Colonic mucosa (tissue), 4 donors: ENCODE measurements around the gene DUSP2. TPM values are rescaled to one million over a fixed set of nuclear protein-coding genes. Genes with fewer than 3 reads are reported as not detected.

ENCODE experiments used
- DNase-seq: peaks from one replicate; pipeline ENCODE4 v3.0.0-alpha.2; 2020
- H3K27ac ChIP-seq: fragments of 200-600 bp; one replicate; pipeline ENCODE4 v1.8.0; 2021
- H3K27me3 ChIP-seq: fragments of 200-600 bp; one replicate; pipeline ENCODE4 v1.8.0; 2021
- H3K36me3 ChIP-seq: fragments of 200-600 bp; one replicate; pipeline ENCODE4 v1.8.0; 2021
- H3K4me1 ChIP-seq: fragments of 200-600 bp; one replicate; pipeline ENCODE4 v1.8.0; 2021; ENCODE audit warnings: mild to moderate bottlenecking
- H3K4me3 ChIP-seq: fragments of 200-600 bp; one replicate; pipeline ENCODE4 v1.8.0; 2021
- H3K9ac ChIP-seq, 2 donors: one replicate each; pipeline ENCODE4 v1.7.0; 2013; ENCODE audit warnings: control low read depth in 2 of 2, low read depth in 2 of 2, low read length in 2 of 2
- H3K9me3 ChIP-seq: fragments of 200-600 bp; one replicate; pipeline ENCODE4 v1.8.0; 2021
- CTCF ChIP-seq: fragments of 200-600 bp; IDR thresholded peaks from one replicate; pipeline ENCODE4 v1.8.0; 2022; ENCODE audit warnings: antibody characterized with exemption, mild to moderate bottlenecking
- intact Hi-C: fragments of 100-400 bp; cut with DNase I; formaldehyde crosslinking; loops from one replicate; pipeline ENCODE4 v1.14.1; 2022
- total RNA-seq, 2 donors: library from RNA; stranded (reverse); fragmentation: NEBNext Ultra II Directional in 1 of 2; extraction: Animal tissue kit (Norgen Biotek cat#: 25700) in 1 of 2; gene quantifications; one replicate each; pipeline ENCODE4 v1.2.1, GENCODE V29; 2021
- donor health status: healthy.
- donor health status: DM: no; HTN: no; CAD: no.
- donor health status: DM: no; HTN: no; CAD: no.

The DUSP2 gene
- total RNA-seq, 2 donors from 2014 or later, result 1.6 to 5.1 TPM

DNA sequence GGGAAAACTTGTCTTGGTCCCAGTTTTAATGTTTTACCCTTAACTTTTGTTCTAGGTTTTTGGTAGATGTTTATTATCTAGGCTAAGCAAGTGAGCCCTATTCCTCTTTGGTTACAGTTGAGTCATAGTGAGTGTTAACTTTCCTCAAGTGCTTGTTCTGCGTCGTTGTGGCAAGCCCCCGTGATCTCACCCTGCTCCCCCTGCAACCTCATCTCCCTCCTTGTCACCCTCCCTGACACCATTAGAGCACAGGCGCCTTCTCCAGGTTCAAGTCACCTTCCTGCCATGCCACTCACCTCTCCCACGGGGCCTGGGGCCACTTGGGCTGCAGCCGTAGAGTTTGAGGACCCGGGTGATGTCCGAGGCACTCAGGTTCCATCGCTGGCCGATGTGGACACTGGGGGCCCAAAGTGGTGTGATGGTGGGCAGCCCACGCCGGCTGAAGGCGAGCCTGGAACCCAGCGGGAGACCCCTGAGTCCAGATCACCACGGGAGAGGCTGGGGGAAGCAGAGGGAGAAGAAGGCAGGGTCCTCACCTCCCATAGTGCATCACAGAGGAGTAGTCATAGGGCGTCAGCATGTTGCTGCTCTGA, 15.6 kb downstream of the DUSP2 start:
- Histone ChIP-seq H3K4me3 (no peak overlapping the region), H3K9ac (no peak overlapping the region), H3K27me3 (no peaks in the 10 kb centered on the region), H3K9me3 (no peaks in the 10 kb centered on the region), H3K27ac (no peak overlapping the region), H3K4me1 (no peaks in the 10 kb centered on the region), H3K36me3 (no peaks in the 10 kb centered on the region)
- intact Hi-C loops, result no loop called here
- no peak for DNase-seq
- no peak for TF ChIP-seq CTCF

DNA sequence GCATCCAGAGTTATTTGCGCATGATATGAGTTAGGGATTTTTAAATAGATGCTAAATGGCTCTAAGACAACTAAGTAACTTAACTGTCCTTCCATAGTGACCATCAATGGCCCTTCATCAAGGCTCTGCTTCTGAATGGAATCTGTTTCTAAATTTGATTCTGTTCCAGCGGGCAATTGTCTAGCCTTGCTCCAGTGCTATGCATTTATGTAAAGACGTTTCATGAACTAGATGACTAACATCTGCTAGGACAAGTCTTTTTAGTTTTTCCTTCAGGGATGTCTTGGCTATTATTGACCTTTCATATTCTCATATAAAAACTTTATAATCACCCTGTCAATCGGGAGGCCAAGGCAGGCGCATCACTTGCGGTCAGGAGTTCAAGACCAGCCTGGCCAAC, 16.8 kb downstream of the DUSP2 start:
- intact Hi-C loops, result no loop called here
- no peak for TF ChIP-seq CTCF
- Histone ChIP-seq H3K27ac (no peak overlapping the region), H3K36me3 (no peaks in the 10 kb centered on the region), H3K27me3 (no peaks in the 10 kb centered on the region), H3K4me3 (no peak overlapping the region), H3K9ac (no peak overlapping the region), H3K4me1 (no peaks in the 10 kb centered on the region), H3K9me3 (no peaks in the 10 kb centered on the region)
- DNase-seq, result no peak

DNA sequence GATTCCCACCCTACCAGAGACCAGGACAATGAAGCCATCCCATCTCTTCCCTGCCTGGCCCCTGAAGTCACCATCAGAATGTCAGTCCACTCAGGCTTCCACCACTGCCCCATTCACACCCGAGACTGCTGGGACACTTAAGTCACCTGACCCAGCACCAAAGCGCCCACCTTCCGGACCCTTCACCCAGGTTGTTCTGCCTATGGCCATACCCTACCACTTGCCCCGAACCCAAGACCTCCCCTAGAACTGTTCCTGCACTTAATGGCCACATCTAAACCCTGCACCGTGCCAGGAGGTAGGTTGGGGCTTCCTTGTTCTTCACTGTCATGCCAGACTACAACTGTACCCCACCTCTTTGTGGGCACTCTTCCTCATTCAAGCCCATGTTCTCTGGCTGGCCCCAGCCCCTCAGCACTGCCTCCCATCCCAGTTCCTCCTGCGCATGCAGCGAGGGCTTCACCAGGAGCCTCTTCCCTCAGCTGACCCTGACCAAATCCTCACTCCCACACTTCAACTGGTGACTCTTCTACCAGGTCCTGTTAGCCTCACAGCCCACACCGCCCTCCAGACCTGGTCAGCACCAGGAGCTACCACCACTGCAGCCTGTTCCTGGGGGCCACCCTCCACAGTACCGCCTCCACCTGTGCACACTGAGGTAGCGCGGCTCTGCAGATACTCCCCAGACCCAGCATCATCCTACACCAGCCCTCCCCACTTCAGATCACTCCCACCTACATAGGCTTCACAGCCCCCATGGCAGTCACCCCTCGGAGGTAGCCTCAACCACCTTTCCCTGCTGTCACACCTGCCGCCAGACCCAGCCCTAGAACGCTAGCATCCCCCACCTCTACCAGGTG, 20.6 kb downstream of the DUSP2 start:
- Histone ChIP-seq H3K27me3 (no peaks in the 10 kb centered on the region), H3K27ac (no peak overlapping the region), H3K9me3 (no peaks in the 10 kb centered on the region), H3K36me3 (no peaks in the 10 kb centered on the region), H3K9ac (no peak overlapping the region), H3K4me3 (no peak overlapping the region), H3K4me1 (no peaks in the 10 kb centered on the region)
- DNase-seq, result no peak
- TF ChIP-seq CTCF, result no peak
- intact Hi-C loops, result no loop called here

- no peaks in the 10 kb centered on the region for H3K27me3 ChIP-seq
- DNase-seq, result no peak
- no peak for TF ChIP-seq CTCF
These were observed 21.3 kb downstream of the DUSP2 start for GRCh38 chr2:96123936-96124335.

DNA sequence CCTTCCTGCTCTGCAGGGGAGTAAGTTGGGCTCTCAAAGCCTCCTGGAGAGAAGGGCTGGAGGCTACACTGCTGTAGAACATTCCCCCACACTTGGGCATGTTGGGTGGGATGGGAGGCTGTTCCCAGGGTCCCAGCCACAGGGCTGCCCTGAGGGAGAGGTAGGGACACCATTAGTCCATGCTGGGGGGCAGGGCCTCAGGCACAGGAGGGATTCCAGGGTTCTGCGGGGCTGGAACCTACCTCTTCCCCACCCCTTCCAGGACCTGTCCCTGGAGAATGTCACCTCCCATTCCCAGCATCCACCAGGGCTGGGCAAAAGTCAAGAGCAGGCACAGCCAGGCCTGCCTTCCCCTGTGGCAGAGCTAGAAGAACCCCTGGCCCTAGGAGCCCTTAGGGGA, 21.9 kb downstream of the DUSP2 start:
- no peak for TF ChIP-seq CTCF
- no peak for DNase-seq
- no peak overlapping the region for H3K27ac ChIP-seq
- no peak overlapping the region for H3K9ac ChIP-seq
- intact Hi-C loops, result no loop called here
- H3K4me1 ChIP-seq, result no peaks in the 10 kb centered on the region
- no peaks in the 10 kb centered on the region for H3K27me3 ChIP-seq
- H3K4me3 ChIP-seq, result no peak overlapping the region
- no peaks in the 10 kb centered on the region for H3K9me3 ChIP-seq
- H3K36me3 ChIP-seq, result no peaks in the 10 kb centered on the region

More at GRCh38 chr2:96123936-96124335, 21.3 kb downstream of the DUSP2 start:
- Histone ChIP-seq H3K9ac (no peak overlapping the region), H3K27ac (no peak overlapping the region), H3K4me3 (no peak overlapping the region), H3K9me3 (no peaks in the 10 kb centered on the region), H3K36me3 (no peaks in the 10 kb centered on the region), H3K4me1 (no peaks in the 10 kb centered on the region)
- intact Hi-C loops, result no loop called here
